Right hindlimb (tissue), 1 donor: Measurements from ENCODE around the gene RFC3.
"Not testable (repeated sequence)": the region's sequence is repeated elsewhere in the genome, so short reads cannot be mapped to it uniquely, and the experiment has no call there.

Source experiments
- DNase-seq: peaks from one replicate; pipeline ENCODE4 v3.0.0-alpha.2; 2018

The RFC3 gene, protein sequence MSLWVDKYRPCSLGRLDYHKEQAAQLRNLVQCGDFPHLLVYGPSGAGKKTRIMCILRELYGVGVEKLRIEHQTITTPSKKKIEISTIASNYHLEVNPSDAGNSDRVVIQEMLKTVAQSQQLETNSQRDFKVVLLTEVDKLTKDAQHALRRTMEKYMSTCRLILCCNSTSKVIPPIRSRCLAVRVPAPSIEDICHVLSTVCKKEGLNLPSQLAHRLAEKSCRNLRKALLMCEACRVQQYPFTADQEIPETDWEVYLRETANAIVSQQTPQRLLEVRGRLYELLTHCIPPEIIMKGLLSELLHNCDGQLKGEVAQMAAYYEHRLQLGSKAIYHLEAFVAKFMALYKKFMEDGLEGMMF

GRCh38 chr13:33817901-33818706 lies at the start of gene RFC3:
TSS of gene RFC3 (plus strand) at chr13:33818149. CDS start at chr13:33818179, 30 bp downstream.
- DNase-seq, result peak; percentile 96

GRCh38 chr13:33771296-33771695 lies 46.7 kb upstream of the RFC3 start:
- DNase-seq, result no peak

GRCh38 chr13:33773790-33774462 lies 44.0 kb upstream of the RFC3 start:
- no peak for DNase-seq

DNA sequence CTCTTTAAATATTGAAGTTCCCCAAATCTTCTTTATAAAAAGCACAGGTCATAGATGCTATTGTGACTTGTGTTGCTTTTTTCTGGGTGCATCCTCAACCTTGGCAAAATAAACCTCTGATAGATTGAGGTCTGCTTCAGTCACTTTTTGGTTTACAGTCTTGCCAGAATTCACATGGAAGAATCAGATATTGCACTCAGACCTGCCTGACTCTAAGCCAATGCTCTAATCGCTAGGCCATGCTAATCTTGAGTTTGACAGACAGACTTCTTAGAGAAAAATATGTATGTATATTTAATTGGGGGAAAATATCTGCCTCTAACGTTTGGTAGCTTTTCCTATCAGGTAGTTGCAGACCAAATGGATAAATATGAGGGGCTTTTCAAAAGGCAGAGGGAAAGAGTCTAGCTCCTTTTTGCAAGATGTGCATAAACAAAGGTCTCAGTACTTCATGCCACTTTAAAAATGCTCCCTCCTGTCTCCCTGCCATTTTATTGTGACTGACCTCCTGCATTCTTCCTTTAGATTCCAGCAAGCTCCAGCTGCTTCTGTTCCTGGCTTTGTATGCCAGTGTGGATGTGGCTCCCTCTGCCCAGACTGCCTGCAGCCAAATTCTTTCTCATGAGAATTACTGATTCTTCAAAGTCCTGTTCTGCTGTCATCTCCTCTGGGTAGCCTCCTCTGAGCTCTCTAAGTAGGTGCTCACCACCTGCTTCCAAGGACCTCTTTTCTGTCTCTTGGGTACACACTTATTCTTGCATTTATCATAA lies 42.4 kb upstream of the RFC3 start:
- DNase-seq, result no peak

DNA sequence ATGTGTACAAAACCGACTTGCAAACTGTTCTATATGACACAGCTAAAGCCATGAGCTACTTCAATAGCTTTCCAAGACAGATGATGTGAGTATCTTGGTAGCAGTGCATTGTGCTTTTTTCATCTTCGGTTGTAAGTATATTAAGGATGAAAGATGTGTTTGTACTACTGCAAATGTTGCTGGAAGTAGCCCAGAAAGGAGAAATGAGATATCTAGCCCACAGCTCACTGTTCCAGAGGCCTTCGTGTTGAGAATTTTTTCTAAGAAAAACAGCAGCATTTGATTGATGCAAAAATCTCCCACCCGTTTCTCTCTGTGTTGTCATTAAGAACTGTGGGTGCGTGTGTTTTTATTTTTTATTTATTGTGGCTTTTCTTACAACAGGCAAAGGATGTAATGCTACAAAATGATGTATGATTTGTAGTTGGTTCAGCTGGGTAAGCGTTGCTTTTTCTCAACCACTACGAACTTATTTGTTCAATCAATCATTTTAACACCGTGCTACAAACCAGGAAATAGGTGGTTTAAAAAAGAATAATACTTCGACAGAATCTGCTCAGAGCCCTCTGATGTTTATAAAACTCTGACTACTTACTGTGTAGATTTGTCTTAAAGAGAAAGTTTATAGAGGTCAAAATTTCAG lies 41.6 kb upstream of the RFC3 start:
- DNase-seq, result no peak

GRCh38 chr13:33782631-33783030 lies 35.3 kb upstream of the RFC3 start:
- no peak for DNase-seq

- DNase-seq, result not testable (repeated sequence)
Measured at GRCh38 chr13:33783212-33783611, 34.7 kb upstream of the RFC3 start.

GRCh38 chr13:33784738-33785137 lies 33.2 kb upstream of the RFC3 start:
- no peak for DNase-seq

- no peak for DNase-seq
Measured at GRCh38 chr13:33785384-33785783, 32.6 kb upstream of the RFC3 start.

DNA sequence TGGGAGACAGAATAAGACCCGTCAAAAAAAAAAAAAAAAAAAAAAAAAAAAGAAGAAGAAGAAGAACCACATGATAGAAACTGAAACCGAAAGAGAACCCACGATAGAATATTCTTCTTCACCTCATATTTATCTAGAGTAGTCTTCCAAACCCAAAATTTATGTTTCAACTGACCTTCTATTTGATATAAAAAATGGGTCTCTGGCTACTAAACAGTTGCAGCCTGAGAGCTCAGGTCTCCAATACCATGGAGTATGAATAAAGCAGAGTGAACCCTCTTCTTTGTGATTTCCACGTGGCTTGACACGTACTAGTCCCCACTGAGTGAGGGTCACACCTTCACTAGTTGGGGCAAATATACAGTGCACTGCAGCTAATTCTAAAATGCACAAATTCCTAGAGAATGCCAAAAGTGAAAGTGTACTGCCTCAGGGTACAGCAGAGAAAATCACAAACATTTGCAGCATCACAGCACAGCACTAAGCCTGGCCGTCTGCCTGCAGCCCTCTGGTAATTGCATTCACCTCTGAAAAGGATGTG lies 30.8 kb upstream of the RFC3 start:
- no peak for DNase-seq

GRCh38 chr13:33789066-33789606 lies 28.8 kb upstream of the RFC3 start:
- no peak for DNase-seq

DNA sequence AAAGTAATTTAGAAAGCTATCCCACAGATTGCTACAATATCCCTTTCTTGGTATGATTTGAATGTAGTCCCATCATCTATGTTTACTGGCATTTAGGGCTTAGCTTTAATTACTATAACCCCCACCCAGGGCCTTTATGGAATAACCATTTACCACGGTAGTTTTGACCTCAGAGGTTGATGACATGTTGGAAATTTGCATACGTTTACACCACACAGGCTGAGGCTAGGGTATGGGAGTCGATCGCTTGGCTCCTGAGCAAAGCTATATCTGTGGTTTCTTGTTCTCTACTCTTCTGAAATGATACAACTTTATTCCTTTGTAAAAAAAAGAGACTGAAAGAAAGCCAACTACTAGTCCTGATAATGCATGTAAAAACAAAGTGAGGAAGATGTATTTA lies 28.2 kb upstream of the RFC3 start:
- DNase-seq, result no peak

DNA sequence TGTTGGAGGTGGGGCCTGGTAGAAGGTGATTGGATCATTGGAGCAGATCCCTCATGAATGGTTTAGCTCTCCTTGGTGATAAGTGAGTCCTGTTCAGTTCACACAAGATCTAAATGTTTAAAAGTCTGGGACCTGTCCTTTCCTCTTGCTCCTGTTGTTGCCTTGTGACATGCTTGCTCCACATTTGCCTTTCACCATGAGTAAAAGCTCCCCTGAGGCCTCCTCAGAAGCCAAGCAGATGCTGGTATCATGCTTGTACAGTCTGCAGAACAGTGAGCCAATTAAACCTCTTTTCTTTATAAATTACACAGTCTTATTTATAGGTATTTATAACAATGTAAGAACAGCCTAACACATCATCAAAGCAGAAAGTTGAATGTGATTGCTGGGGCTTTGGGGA lies 24.2 kb upstream of the RFC3 start:
- no peak for DNase-seq

DNA sequence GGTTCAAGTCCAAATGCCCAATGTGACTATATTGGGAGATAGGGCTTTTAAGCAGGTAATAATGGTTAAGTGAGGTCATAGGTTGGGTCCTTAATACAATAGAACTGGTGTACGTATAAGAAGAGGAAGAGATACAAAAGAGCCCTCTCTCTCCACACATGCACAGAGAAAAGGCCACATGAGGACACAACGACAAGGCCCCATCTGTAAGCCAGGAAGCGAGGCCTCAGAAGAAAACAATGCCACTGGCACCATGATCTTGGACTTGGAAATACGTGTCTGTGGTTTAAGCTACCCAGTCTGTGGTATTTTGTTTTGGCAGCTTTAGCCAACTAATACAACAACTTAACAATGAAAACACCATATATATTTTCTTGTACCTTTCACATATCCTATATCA lies 23.4 kb upstream of the RFC3 start:
- no peak for DNase-seq

- no peak for DNase-seq
Measured at GRCh38 chr13:33796095-33796494, 21.9 kb upstream of the RFC3 start.

DNA sequence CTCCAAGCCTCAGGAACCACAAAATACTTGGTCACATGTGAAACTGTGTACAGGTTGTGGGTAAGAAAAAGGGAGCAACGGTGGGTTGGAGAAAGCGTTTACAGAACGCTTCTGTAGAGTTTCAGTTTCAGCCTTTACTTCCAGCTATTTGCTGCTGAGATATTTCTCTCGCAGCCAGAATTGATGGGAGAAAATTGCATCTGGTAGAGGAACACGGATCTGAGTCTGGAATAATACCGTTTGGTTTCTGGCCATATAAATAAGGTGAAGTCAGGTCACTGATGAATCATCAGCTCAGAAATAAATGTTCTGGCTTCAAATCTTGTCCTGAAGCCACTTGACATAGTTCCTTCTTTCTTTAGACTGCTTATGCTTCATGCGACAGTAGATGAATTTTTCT lies 20.3 kb upstream of the RFC3 start:
- no peak for DNase-seq

- no peak for DNase-seq
Measured at GRCh38 chr13:33798023-33798422, 19.9 kb upstream of the RFC3 start.

DNA sequence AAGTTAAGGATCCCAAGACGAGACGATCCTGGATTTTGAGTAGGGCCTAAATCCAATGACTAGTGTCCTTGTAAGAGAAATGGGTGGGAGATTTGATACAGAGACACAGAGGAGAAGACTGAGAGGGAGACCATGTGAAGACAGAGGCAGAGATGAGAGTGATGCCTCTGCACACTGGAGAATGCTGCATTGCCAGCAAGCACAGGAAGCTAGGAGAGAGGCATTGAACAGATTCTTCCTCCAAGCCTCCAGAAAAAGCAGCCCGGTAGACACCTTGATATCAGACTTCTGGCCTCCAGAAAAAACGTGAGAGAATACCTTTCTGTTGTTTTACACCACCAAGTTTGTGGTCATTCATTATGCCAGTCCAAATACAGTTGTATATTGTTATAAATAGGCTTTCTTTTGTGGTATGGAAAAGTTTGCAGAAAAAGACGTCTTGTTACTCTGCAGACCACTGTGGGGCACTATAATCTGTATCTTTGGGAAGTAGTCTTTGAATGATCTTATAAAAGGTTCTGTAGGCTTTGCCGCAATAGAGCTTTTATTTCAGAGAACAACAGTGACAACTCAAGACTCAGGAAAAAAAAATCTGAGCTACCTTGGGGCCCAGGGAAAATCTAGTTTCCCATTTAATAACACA lies 17.9 kb upstream of the RFC3 start:
- DNase-seq, result no peak

GRCh38 chr13:33800646-33801186 lies 17.2 kb upstream of the RFC3 start:
- no peak for DNase-seq

DNA sequence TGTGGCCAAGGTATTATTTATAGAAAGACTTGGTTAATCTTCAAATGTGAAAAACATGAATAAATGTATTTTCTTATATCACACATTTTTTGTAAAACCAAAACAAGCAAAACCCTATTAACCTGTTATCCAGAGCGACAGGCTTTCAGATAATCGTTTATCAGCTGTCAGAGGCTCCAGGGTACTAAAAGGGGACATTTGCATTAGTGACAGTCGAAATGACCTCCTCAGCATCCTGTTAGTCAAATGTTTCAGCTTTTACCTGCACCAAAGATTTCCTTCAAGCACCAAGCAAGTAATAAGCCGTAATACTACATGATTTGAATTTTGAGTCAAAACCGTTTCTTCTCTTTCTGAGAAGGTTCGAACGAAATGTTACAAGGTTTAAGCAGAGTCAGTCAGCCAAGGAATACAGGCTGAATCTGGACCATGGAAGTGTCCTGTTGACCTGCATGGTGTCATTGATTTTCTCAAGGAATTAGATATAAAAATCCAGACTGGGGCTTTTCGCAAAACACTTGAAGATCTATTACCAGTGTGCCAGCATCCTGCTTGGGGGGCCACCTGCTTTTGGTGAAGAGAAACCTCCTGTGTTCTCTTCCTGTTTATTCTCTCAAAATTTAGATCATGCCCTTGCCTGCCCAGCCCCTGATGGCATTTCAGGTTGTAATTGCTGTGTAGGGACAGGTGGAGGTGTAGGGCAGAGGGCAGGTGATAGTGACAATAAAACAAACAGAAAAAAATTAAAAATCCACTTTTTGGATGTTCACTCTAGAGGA lies 11.3 kb upstream of the RFC3 start:
- DNase-seq, result no peak
